OCI-LY1 (cell line): ENCODE results near the gene ANKHD1.

Source experiments
- EZH2 ChIP-seq: fragments of 200-600 bp; sonication (generic), shearing (Covaris generic); IDR thresholded peaks from 2 replicates; pipeline ENCODE4 v1.8.0; 2017; ENCODE audit warnings: borderline replicate concordance, mixed run types, mild to moderate bottlenecking, antibody characterized with exemption, low read length, moderate library complexity, mixed read lengths
- TF ChIP-seq, protein P1 (sequence below): fragments of 200-600 bp; sonication (generic), shearing (Covaris generic); IDR thresholded peaks from 2 replicates; pipeline ENCODE4 v1.5.1; 2017; ENCODE audit warnings: mild to moderate bottlenecking, antibody characterized with exemption, low read length, moderate library complexity, mixed read lengths

DNA sequence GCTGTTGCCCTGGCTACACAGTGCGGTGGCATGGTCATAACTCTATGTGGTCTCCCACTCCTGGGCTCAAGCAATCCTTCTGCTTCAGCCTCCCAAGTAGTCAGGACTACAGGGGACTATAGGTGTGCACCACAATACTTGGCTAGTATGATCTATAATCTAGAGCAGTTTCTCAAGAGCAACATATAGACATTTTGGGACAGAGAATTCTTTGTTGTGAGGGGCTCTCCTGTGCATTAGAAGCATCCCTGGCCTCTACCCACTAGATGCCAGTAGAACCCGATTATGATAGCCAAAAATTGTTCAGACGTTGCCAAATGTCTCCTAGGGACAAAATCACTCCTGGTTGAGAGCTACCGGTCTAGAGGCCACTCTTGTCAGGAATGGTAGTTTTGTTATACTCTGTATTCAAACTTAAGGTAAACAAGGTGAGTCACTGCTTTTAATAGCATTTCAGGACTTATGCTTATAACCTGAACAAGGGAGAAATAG lies 7.2 kb downstream of the ANKHD1 start:
- TF ChIP-seq, protein P1, sequence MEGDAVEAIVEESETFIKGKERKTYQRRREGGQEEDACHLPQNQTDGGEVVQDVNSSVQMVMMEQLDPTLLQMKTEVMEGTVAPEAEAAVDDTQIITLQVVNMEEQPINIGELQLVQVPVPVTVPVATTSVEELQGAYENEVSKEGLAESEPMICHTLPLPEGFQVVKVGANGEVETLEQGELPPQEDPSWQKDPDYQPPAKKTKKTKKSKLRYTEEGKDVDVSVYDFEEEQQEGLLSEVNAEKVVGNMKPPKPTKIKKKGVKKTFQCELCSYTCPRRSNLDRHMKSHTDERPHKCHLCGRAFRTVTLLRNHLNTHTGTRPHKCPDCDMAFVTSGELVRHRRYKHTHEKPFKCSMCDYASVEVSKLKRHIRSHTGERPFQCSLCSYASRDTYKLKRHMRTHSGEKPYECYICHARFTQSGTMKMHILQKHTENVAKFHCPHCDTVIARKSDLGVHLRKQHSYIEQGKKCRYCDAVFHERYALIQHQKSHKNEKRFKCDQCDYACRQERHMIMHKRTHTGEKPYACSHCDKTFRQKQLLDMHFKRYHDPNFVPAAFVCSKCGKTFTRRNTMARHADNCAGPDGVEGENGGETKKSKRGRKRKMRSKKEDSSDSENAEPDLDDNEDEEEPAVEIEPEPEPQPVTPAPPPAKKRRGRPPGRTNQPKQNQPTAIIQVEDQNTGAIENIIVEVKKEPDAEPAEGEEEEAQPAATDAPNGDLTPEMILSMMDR: no peak
- no peak for TF ChIP-seq EZH2
